ENCODE results near the gene C16orf95.
"Not testable (repeated sequence)": the region's sequence is repeated elsewhere in the genome, so short reads cannot be mapped to it uniquely, and the experiment has no call there.

The C16orf95 gene

DNA sequence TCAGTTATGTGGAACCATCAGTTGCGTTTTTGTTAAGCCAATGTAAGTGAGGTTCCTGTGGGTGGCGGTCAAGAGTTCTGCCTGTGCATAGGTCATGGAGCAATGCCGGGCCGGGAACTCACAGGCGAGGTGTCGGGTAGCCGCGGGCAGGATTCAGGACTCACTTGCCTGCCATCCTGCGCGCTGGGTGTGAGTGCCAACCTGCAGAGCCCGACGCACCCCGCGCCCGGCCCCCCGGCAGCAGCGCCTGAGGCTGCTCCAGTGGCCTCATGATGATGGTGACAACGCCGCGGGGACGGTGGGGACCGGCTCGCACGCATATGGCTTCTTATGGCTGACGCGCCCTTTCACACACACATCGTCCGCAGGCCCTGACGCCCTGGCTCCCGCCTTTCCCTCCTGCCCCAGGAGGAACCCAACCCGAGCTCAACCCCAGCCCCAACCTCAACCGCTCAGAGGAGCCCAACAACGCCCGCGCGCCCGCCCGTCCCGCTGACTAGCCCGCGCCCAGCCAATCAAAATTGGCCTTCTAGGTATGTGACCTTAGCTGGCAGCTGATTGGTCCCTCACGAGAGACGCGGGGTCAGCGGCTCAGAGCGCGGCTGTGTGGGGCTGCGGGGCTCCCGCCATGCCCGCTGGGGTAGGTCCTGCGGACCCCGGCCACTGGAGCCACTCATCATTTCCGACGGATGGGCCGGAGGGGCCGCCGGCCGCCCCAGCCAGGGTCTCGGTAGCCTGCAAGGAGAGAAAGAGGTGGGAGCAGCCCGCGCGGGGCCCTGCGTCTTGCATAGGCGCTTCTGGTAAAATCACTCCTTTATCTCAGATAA, at the start of gene C16orf95:
C16orf95 (minus strand) TSS at position 470 of the 827 bp plus-strand sequence; CDS start at position 320, 150 bp downstream.
- DNase-seq (ENCODE audit: low spot score) = peak; percentile 99

DNA sequence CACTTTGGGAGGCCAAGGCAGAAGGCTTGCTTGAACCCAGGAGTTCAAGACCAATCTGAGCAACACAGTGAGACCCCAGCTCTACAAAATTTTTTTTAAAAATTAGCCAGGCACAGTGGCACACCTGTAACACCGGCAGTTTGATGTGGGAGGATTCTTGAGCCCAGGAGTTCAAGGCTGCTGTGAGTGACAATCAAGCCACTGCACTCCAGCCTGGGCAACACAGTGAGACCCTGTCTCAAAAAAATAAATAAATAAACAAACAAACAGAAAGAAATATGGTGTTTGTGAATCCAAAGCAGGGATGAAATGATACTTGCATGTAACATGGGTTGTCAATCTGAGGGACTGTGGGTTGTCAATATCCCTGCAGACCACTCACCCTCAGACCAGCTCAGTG, 49.7 kb upstream of the C16orf95 start:
- no peak for DNase-seq (ENCODE audit: low spot score)

GRCh38 chr16:87366288-87366687, 49.1 kb upstream of the C16orf95 start:
- DNase-seq (ENCODE audit: low spot score) = peak; percentile 13

DNA sequence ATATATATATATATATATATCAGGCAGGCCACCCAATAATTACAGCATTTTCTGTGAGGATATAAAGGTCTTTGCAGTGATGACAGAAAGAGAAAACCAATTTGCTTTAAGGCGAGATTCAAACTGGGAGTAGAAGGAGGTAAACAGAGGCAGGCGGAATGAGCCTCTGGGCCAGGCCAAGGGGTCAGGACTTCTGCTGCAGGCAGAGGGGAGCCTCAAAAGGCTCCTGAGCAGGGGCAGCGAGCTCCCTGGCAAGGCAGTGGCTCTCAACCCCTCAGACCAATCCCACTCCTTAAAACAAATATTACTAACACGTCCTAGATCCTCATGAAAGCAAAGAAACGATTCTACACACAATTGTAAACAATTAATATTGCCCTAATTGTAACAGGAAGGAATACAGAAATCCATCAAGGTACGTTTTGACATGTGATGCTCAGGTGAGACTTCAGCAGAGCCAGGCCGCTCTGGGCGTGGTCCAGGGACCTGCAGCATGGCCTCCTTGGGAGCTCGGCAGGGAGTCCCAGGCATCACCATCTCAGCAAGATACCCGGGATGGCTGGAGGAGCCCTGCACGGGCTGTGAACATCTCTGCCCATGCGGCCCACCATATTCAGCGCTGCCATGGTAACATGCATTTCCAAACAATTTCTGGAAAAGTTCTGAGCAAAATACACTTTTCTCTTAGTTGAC, 48.0 kb upstream of the C16orf95 start:
- DNase-seq (ENCODE audit: low spot score) = no peak

DNA sequence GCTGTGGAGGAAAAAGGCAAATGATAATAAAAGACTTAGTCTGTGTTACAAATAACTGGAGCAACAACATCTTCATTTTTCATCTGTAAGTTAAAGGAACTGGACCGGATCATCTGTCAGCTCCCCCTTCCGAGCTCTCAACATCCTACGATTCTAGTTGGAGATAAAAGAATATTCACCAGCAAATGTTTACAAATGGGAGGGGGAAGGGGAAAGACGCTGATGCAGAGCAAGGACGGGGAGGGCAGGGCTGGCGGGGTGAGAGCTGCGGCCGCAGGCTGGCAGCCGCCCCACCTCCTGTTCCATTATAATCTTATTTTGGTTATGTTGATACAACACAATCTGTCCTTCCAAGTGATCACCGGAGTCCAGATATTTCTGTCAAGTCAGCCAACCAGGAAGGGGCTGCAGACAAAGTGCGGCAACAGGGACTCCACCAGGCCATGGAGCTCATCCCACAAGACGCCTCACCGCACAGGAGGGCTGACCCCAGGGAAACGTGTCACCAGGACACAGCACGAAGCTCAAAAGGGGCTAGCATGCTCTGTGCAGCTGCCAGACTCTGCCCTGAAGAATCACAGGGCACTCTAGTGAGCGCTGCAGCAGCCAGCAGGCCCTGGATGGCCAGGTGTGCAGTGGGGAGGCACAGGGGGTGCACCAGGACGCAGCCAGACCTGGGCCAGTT, 46.7 kb upstream of the C16orf95 start:
- DNase-seq (ENCODE audit: low spot score) = no peak

DNA sequence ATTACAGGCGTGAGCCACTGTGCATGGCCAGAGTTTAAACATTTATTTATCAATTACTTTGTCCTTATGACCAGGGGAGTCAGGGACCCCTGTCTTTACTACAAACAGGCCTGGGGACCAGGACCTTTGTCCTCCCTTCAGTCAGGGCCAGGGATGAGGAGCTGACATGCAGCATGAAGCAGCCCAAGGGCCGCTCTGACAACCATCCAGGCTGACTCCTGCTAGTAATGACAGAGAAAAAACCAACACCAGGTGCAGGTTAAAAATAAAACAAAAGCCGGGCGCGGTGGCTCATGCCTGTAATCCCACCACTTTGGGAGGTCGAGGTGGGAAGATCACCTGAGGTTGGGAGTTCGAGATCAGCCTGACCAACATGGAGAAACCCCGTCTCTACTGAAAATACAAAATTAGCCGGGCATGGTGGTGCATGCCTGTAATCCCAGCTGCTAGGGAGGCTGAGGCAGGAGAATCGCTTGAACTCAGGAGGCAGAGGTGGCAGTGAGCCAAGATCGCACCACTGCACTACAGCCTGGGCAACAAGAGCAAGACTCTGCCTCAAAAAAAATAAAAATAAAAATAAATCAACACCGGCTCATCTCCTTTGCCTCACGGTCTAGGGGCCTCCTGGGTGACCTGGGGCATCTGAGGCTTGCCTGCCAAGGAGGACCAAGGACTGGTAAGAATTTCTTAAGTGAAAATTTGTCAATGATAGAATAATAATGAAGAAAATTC, 45.8 kb upstream of the C16orf95 start:
- DNase-seq (ENCODE audit: low spot score) = not testable (repeated sequence)

GRCh38 chr16:87361916-87362619, 44.9 kb upstream of the C16orf95 start:
- no peak for DNase-seq (ENCODE audit: low spot score)

DNA sequence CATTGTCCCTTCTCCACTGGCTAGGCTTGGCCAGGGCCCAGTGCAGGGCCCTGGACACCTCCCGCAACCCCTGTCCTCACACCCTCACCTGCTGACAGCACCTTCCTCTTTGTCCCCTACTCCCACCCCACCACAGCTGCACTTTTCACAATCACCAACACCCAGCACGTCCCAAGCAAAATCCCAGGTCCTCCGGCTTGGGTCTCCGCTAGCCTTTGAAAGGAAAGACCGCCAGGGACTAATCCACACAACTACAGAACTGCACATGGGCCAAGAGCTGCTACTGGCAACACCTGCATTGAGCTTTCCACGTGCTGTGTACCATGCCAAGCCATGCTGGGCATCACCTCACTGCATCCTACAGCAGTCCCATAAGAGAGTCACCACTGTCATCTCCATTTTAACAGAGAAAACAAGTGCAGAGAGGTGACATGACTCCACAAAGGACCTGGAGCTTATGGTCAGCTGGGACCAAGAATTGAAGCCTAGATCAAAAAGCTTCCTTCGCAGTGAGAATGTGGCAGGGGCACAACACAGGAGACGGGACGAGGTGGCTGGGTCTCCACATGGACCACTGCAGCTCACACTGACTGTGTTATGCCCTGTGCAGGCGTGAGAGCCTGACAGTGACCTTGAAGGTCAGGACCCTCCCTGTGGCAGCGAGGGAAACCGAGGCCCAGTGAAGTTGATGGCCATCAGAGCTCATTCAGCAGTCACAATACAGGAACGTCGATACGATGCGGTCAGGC, 43.8 kb upstream of the C16orf95 start:
- no peak for DNase-seq (ENCODE audit: low spot score)

DNA sequence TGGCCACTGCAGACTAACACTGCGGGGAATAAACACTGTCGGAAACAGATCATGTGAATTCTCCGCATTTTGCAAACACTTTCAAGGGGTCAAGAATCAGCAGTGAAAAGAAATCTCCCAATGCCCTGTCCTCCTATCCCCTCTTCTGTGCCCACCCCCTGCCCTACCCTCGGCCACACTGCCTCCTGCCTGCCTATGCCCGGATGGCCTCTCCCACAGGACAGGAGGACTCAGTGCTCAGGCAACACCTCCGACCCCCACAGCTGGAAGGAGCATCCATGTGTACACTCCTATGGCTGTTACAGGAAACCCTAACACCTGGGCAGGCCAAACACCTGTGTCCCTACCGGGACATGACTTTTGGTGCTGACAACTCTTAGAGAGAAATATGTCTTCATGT, 41.9 kb upstream of the C16orf95 start:
- no peak for DNase-seq (ENCODE audit: low spot score)

- no peak for DNase-seq (ENCODE audit: low spot score)
Observed at GRCh38 chr16:87358696-87359095, 41.5 kb upstream of the C16orf95 start.

GRCh38 chr16:87358250-87358649, 41.1 kb upstream of the C16orf95 start:
- DNase-seq (ENCODE audit: low spot score) = no peak

GRCh38 chr16:87356491-87356853, 39.3 kb upstream of the C16orf95 start:
- no peak for DNase-seq (ENCODE audit: low spot score)

DNA sequence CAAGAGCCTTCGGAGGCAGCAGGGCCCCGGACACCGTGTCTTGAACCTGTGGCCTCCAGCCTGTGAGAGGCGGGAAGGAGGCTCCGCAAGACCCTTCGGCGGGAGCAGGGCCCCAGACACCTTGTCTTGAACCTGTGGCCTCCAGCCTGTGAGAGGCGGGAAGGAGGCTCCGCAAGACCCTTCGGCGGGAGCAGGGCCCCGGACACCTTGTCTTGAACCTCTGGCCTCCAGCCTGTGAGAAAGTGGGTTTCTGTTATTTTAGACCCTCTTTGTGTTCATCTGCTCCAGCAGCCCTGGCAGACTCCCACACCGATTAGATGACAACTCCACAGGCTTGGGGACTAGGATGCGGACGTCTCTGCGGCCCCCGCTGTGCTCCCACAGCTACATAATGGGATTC, 36.4 kb upstream of the C16orf95 start:
- DNase-seq (ENCODE audit: low spot score) = no peak

DNA sequence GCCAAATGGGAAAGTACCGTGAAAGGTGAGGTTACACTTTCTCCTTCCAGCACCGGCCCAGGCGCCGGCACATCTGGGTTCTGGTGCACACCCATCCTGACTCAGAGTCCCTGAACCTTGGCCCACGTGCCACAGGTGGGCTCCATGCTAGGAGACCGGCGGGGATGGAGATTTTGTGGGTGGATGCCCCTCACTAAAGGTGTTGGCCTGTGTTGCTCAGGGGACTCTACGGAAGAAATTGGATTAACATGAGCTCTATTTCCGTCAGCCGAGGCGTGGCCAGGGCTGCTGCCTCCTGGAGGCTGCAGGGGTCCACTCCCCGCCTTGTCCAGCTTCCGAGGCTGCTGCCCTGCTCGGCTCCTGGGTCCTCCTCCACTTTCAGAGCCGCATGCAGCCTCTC, 35.6 kb upstream of the C16orf95 start:
- DNase-seq (ENCODE audit: low spot score) = no peak

GRCh38 chr16:87351320-87351698, 34.1 kb upstream of the C16orf95 start:
- no peak for DNase-seq (ENCODE audit: low spot score)

DNA sequence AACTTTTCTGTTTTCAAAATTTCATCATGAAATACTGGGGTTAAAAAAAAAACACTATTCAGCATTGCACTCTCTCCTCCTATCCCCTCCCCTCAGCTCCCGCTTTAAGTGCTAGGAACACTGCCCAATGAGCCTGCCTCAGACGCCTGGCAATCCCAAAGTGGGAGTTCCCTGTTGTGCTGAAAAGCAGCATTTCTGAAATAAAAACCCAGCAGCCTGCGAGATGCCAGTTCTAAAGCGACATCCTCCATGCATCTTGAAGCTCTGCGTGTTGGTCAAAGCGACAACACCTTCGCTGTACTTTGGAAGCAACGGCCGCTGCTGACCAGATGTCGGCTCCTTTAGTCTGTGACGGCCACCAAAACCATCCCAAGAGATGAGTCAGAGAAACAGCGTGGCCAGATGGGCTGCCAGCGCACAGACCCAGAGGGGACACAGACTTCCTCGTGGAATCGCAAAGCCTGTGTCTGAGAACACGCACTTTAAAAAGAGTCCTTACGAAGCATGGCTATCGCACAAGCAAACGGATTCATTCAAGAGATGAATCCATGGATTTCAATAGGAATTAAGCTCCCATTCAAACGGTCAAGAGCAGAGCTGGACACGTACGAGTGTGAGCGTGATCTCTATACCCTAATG, 33.6 kb upstream of the C16orf95 start:
- DNase-seq (ENCODE audit: low spot score) = no peak

- no peak for DNase-seq (ENCODE audit: low spot score)
Observed at GRCh38 chr16:87350031-87350430, 32.8 kb upstream of the C16orf95 start.

DNA sequence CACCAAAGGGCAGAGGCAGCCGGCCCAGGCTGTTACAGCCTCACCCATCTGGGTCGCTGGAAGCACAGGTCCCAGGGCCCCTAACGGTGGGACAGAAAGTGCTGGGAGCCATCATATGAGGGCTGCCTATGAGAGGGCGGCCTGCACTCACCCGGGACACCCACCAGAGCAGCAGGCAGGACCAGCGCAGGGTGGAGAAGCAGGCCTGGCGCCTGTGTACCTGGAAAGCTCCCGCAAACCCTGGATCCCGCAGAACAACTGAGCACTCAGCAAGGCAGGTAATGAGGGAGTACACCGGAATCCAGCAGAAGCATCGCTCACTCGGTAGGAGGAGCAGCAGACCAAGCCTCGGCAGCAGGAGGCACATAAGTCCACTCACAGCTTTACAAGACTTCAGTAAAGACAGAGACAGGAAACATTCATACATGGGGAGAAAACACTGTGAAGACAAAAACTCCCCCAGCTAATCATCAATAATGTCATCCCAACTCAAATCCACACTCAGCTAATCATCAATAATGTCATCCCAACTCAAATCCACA, 31.5 kb upstream of the C16orf95 start:
- no peak for DNase-seq (ENCODE audit: low spot score)

- no peak for DNase-seq (ENCODE audit: low spot score)
Observed at GRCh38 chr16:87347932-87348615, 30.9 kb upstream of the C16orf95 start.

Data from iPS-NIHi11 (cell line).